ENCODE data around the gene YAP1.

Gene YAP1

GRCh38 chr11:102073253-102073652, 37.0 kb upstream of the YAP1 start:
- in situ Hi-C loops (cut with HindIII; ENCODE audit: low sequenced_read_pairs), result no loop called here
- TF ChIP-seq, protein P1, sequence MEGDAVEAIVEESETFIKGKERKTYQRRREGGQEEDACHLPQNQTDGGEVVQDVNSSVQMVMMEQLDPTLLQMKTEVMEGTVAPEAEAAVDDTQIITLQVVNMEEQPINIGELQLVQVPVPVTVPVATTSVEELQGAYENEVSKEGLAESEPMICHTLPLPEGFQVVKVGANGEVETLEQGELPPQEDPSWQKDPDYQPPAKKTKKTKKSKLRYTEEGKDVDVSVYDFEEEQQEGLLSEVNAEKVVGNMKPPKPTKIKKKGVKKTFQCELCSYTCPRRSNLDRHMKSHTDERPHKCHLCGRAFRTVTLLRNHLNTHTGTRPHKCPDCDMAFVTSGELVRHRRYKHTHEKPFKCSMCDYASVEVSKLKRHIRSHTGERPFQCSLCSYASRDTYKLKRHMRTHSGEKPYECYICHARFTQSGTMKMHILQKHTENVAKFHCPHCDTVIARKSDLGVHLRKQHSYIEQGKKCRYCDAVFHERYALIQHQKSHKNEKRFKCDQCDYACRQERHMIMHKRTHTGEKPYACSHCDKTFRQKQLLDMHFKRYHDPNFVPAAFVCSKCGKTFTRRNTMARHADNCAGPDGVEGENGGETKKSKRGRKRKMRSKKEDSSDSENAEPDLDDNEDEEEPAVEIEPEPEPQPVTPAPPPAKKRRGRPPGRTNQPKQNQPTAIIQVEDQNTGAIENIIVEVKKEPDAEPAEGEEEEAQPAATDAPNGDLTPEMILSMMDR (IDR thresholded peaks at IDR 0.05; ENCODE audit: low read depth, low read length), result no peak
- no peak overlapping the region for H3K4me3 ChIP-seq (ENCODE audit: low read depth, low read length)
- no peak for DNase-seq (ENCODE audit: low read depth, low spot score)

DNA sequence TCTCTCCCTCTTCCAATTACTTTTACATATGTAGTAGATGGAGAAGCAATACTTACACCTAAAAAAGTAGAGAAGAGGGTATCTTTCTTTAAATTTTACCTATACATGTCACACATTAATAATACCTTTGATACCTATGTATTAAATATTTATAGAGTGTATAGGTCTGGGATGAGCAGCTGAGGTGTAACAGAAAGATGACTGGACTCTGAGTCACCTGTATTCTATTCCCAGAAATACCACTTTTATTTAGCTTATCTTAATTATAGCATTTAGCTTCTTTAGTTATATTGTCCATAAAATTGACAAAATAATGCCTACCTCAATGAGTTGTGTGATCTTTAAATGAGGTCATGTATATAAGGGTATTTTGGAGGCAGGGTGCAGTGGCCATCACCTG, 30.6 kb upstream of the YAP1 start:
- in situ Hi-C loops (cut with HindIII; ENCODE audit: low sequenced_read_pairs), result no loop called here
- H3K4me3 ChIP-seq (ENCODE audit: low read depth, low read length), result no peak overlapping the region
- no peak for DNase-seq (ENCODE audit: low read depth, low spot score)
- TF ChIP-seq, protein P1 (IDR thresholded peaks at IDR 0.05; ENCODE audit: low read depth, low read length), result no peak

DNA sequence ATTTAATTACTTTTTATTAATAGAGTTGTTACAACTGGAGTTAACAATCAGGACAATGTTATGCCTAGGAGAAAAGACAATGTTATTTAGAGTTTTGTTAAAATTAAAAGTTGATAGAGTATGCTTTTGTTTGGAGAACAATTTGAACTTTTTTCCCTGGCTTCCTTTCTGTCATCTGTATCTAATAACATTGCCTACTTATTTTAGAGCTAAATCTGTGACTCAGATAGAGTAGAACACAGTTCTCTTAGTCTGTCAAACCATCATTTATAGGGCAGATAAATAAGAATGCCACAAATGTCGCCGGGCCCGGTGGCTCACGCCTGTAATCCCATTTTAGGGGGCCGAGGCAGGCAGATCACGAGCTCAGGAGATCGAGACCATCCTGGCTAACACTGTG, 28.9 kb upstream of the YAP1 start:
- DNase-seq (ENCODE audit: low read depth, low spot score), result no peak
- TF ChIP-seq, protein P1 (IDR thresholded peaks at IDR 0.05; ENCODE audit: low read depth, low read length), result no peak
- in situ Hi-C loops (cut with HindIII; ENCODE audit: low sequenced_read_pairs), result no loop called here
- H3K4me3 ChIP-seq (ENCODE audit: low read depth, low read length), result no peak overlapping the region

DNA sequence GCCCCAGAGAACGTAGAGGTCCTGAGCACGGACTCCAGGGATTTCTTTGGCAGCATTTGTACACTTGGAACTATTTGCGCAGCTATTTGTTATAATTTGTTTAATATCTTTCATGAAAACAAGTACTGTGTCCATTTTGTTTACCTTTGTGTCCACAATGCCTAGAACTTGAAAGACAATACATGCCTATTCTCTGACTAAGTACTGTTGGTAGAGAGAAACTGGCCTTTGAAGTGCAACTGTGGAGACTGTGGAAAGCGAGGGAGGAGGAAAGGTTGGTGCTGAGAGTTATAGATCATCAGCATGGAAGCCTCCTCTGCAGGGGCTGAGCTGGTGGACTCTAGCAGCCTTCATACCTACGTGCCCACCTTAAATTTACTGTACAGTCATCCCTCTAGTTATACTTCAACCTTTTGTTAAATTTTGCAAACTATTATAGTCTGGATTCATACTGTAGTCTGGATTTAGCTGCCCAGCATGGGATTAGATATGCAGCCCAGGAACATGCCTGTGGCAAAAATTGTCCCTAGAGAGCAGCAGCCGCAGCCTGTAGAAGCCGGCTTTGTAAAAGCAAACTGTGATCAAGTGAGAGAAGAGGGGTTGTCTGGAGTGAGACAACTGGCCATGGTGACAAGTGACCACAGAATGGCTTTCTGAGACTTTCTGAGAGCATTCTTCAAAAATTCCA, 24.2 kb upstream of the YAP1 start:
- H3K4me3 ChIP-seq (ENCODE audit: low read depth, low read length), result no peak overlapping the region
- TF ChIP-seq, protein P1 (IDR thresholded peaks at IDR 0.05; ENCODE audit: low read depth, low read length), result no peak
- in situ Hi-C loops (cut with HindIII; ENCODE audit: low sequenced_read_pairs), result no loop called here
- peak; percentile 38 for DNase-seq (ENCODE audit: low read depth, low spot score)

DNA sequence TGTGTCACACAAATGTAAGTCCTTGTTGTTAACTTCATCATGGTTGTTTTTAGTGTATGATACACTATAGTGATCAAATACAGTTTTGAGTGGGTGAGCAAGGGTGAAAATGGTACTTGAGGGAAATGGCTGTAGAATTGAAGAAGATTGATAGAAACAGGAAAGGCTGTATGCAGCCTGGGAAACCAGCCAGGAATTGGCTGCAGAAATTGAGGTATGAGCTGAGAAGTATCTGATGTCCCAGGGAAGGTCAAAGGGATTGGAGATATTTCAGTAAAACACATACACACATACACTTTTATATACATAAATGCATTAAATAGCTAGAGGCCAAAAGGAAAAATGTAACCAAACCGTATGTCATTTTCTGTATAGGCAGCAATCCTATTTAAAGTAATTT, 13.1 kb upstream of the YAP1 start:
- TF ChIP-seq, protein P1 (IDR thresholded peaks at IDR 0.05; ENCODE audit: low read depth, low read length), result no peak
- DNase-seq (ENCODE audit: low read depth, low spot score), result no peak
- in situ Hi-C loops (cut with HindIII; ENCODE audit: low sequenced_read_pairs), result no loop called here
- H3K4me3 ChIP-seq (ENCODE audit: low read depth, low read length), result no peak overlapping the region

- H3K4me3 ChIP-seq (ENCODE audit: low read depth, low read length), result no peak overlapping the region
- in situ Hi-C loops (cut with HindIII; ENCODE audit: low sequenced_read_pairs), result no loop called here
- no peak for DNase-seq (ENCODE audit: low read depth, low spot score)
- TF ChIP-seq, protein P1 (IDR thresholded peaks at IDR 0.05; ENCODE audit: low read depth, low read length), result no peak
Measured at GRCh38 chr11:102099755-102100154, 10.5 kb upstream of the YAP1 start.
